ENCODE data around the gene NSD1. TPM values are rescaled to one million over a fixed set of nuclear protein-coding genes. Genes with fewer than 3 reads are reported as not detected.
"Not testable (repeated sequence)": the region's sequence is repeated elsewhere in the genome, so short reads cannot be mapped to it uniquely, and the experiment has no call there.

NSD1 gene
- total RNA-seq, 1 experiment from 2014 or later = 62.2 TPM

DNA sequence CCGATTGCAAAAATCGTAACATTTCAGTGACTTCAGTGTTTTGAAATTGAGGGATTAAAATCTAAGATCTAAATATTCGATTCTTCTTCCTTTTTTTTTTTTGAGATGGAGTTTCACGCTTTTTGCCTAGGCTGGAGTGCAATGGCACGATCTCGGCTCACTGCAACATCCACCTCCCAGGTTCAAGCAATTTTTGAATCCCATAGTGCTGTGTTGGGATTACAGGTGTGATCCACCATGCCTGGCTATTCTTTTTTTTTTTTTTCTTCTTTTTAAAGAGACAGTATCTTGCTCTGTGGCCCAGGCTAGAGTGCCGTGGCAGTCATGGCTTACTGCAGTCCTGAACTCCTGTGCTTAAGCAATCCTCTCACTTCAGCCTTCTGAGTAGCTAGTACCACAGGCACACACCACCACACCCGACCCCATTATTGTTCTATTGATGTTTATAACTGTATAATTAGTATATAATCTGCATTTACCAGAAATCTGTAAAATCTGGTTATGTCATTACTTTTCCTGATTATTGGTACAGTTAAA lies 42.7 kb downstream of the NSD1 start:
- H3K36me3 ChIP-seq (ENCODE audit: low read depth) = no peaks in the 10 kb centered on the region
- no peaks in the 10 kb centered on the region for H3K9me2 ChIP-seq (ENCODE audit: insufficient read depth)
- no peak overlapping the region for H3K27ac ChIP-seq
- peaks cover 41% of the 10 kb centered on the region for H4K20me1 ChIP-seq (ENCODE audit: insufficient read depth)
- H3K4me2 ChIP-seq = no peak overlapping the region
- H3K4me3 ChIP-seq = no peak overlapping the region
- no TSS peak for BruUV-seq (replicated peaks)
- no peak for DNase-seq
- no peak overlapping the region for H2AFZ ChIP-seq
- H3K4me1 ChIP-seq (replicated peaks; ENCODE audit: insufficient read depth) = no peaks in the 10 kb centered on the region
- POLR2A ChIA-PET (ENCODE audit: unreplicated experiment) = no interaction called here
- no peaks in the 10 kb centered on the region for H3K9me3 ChIP-seq (ENCODE audit: insufficient read depth, low read depth)
- no peak for TF ChIP-seq EZH2 (IDR thresholded peaks at IDR 0.05; ENCODE audit: low read depth)
- TF ChIP-seq, protein P1, sequence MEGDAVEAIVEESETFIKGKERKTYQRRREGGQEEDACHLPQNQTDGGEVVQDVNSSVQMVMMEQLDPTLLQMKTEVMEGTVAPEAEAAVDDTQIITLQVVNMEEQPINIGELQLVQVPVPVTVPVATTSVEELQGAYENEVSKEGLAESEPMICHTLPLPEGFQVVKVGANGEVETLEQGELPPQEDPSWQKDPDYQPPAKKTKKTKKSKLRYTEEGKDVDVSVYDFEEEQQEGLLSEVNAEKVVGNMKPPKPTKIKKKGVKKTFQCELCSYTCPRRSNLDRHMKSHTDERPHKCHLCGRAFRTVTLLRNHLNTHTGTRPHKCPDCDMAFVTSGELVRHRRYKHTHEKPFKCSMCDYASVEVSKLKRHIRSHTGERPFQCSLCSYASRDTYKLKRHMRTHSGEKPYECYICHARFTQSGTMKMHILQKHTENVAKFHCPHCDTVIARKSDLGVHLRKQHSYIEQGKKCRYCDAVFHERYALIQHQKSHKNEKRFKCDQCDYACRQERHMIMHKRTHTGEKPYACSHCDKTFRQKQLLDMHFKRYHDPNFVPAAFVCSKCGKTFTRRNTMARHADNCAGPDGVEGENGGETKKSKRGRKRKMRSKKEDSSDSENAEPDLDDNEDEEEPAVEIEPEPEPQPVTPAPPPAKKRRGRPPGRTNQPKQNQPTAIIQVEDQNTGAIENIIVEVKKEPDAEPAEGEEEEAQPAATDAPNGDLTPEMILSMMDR (conservative IDR thresholded peaks at IDR 0.05) = no peak
- H3K27me3 ChIP-seq (ENCODE audit: insufficient read depth, low read depth) = no peaks in the 10 kb centered on the region
- intact Hi-C loops (cut with micrococcal nuclease; ENCODE audit: unreplicated experiment) = no loop called here
- H3K79me2 ChIP-seq (ENCODE audit: low read depth) = peaks cover 29% of the 10 kb centered on the region
- CTCF ChIA-PET = no interaction called here
- H3F3A ChIP-seq (ENCODE audit: insufficient read depth, low read depth) = no peaks in the 10 kb centered on the region; the same call in 1 of the 2 replicates

- DNase-seq; POLR2A ChIA-PET (ENCODE audit: unreplicated experiment); H2AFZ ChIP-seq; H3K27me3 ChIP-seq (ENCODE audit: insufficient read depth, low read depth); intact Hi-C loops (cut with micrococcal nuclease; ENCODE audit: unreplicated experiment); H3K4me2 ChIP-seq; H3K4me1 ChIP-seq (replicated peaks; ENCODE audit: insufficient read depth); BruUV-seq (replicated peaks); H3K4me3 ChIP-seq; H3K27ac ChIP-seq; H3K36me3 ChIP-seq (ENCODE audit: low read depth); H3K9me2 ChIP-seq (ENCODE audit: insufficient read depth); CTCF ChIA-PET; H3F3A ChIP-seq (ENCODE audit: insufficient read depth, low read depth); H3K9me3 ChIP-seq (ENCODE audit: insufficient read depth, low read depth): not testable (repeated sequence)
- H3K79me2 ChIP-seq (ENCODE audit: low read depth) = peaks cover 26% of the 10 kb centered on the region; the same call in 1 of the 2 replicates
- H4K20me1 ChIP-seq (ENCODE audit: insufficient read depth) = peaks cover 38% of the 10 kb centered on the region
Measured at GRCh38 chr5:177177847-177178437, 44.4 kb downstream of the NSD1 start.

- no peak overlapping the region for H3K27ac ChIP-seq
- BruUV-seq (replicated peaks) = no TSS peak
- H3K27me3 ChIP-seq (ENCODE audit: insufficient read depth, low read depth) = no peaks in the 10 kb centered on the region
- CTCF ChIA-PET = no interaction called here
- H3K4me3 ChIP-seq = no peak overlapping the region
- no peak for TF ChIP-seq EZH2 (IDR thresholded peaks at IDR 0.05; ENCODE audit: low read depth)
- TF ChIP-seq, protein P1 (conservative IDR thresholded peaks at IDR 0.05) = no peak
- DNase-seq = no peak
- no peak overlapping the region for H3K4me2 ChIP-seq
- no peak overlapping the region for H2AFZ ChIP-seq
- POLR2A ChIA-PET (ENCODE audit: unreplicated experiment) = no interaction called here
- no peaks in the 10 kb centered on the region for H3K9me2 ChIP-seq (ENCODE audit: insufficient read depth)
- no peaks in the 10 kb centered on the region for H3K9me3 ChIP-seq (ENCODE audit: insufficient read depth, low read depth)
- intact Hi-C loops (cut with micrococcal nuclease; ENCODE audit: unreplicated experiment) = no loop called here
- no peaks in the 10 kb centered on the region for H3K4me1 ChIP-seq (replicated peaks; ENCODE audit: insufficient read depth)
- H3F3A ChIP-seq (ENCODE audit: insufficient read depth, low read depth) = no peaks in the 10 kb centered on the region; the same call in 1 of the 2 replicates
- no peaks in the 10 kb centered on the region for H3K36me3 ChIP-seq (ENCODE audit: low read depth)
- H4K20me1 ChIP-seq (ENCODE audit: insufficient read depth) = peaks cover 44% of the 10 kb centered on the region
- peaks cover 32% of the 10 kb centered on the region for H3K79me2 ChIP-seq (ENCODE audit: low read depth)
Measured at GRCh38 chr5:177178733-177179304, 45.2 kb downstream of the NSD1 start.
